Lower leg skin (tissue), 3 donors: Measurements from ENCODE around the gene LRRC55.

Experiments used
- CTCF ChIP-seq, 3 donors: fragments of 450-650 bp; IDR thresholded peaks; one replicate each; pipeline ENCODE4 v1.5.1; 2016; ENCODE audit warnings: antibody characterized with exemption in 3 of 3, mild to moderate bottlenecking in 3 of 3, moderate library complexity in 2 of 3
- POLR2A ChIP-seq, 2 donors: fragments of 450-650 bp; IDR thresholded peaks; one replicate each; pipeline ENCODE4 v1.6.1; 2016 to 2017; ENCODE audit warnings: antibody characterized with exemption in 2 of 2, mild to moderate bottlenecking in 1 of 2, moderate library complexity in 1 of 2

- TF ChIP-seq CTCF (IDR thresholded peaks at IDR 0.05) (no peak), POLR2A (IDR thresholded peaks at IDR 0.05) (no peak)
Measured at GRCh38 chr11:57205041-57205641, 23.4 kb downstream of the LRRC55 start.
